Peyer's patch (tissue), 4 donors: Measurements from ENCODE around the gene MPP2.

ENCODE experiments used
- POLR2A ChIP-seq, 2 donors: fragments of 450-650 bp; IDR thresholded peaks; one replicate each; pipeline ENCODE4 v1.5.1; 2017; ENCODE audit warnings: antibody characterized with exemption in 2 of 2, mild to moderate bottlenecking in 2 of 2, moderate library complexity in 2 of 2
- TF ChIP-seq, protein P1 (sequence below), 6 experiments: fragments of 450-650 bp in 4 of 6; fragments of 200-600 bp in 2 of 6; sonication (generic) in 1 of 6; IDR thresholded peaks; one replicate each; pipeline ENCODE4 v1.5.1; 2017 to 2019; ENCODE audit warnings: antibody characterized with exemption in 6 of 6, mild to moderate bottlenecking in 3 of 6, moderate library complexity in 1 of 6

DNA sequence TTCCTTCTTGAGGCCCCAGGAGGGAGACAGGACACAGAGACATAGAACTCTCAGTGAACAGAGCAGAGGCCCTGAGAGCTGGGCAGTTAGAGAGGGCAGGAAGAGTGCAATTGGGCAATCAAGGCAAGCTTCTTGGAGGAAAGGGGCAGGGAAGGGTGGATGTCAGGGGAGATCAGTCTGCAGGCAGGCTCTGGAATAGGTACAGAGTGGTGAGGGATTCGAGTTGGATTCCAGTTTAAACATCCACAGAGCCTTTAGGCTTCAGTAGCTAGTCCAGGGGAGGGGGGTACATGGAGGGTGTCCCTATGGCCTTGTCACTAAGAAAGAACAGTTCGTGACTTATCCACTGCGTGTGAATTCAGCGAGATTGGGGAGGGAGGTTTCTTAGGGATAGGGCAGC is 44.4 kb upstream of the MPP2 start:
- TF ChIP-seq, protein P1, sequence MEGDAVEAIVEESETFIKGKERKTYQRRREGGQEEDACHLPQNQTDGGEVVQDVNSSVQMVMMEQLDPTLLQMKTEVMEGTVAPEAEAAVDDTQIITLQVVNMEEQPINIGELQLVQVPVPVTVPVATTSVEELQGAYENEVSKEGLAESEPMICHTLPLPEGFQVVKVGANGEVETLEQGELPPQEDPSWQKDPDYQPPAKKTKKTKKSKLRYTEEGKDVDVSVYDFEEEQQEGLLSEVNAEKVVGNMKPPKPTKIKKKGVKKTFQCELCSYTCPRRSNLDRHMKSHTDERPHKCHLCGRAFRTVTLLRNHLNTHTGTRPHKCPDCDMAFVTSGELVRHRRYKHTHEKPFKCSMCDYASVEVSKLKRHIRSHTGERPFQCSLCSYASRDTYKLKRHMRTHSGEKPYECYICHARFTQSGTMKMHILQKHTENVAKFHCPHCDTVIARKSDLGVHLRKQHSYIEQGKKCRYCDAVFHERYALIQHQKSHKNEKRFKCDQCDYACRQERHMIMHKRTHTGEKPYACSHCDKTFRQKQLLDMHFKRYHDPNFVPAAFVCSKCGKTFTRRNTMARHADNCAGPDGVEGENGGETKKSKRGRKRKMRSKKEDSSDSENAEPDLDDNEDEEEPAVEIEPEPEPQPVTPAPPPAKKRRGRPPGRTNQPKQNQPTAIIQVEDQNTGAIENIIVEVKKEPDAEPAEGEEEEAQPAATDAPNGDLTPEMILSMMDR (IDR thresholded peaks at IDR 0.05): no peak
- no peak for TF ChIP-seq POLR2A (IDR thresholded peaks at IDR 0.05)
